ENCODE data around the gene ITGA11. TPM values are rescaled to one million over a fixed set of nuclear protein-coding genes. Genes with fewer than 3 reads are reported as not detected.

ITGA11 gene
- total and polyA plus RNA-seq, 9 donors = 1.2 to 34.5 (median 4.4) TPM

- TF ChIP-seq EP300 (IDR thresholded peaks at IDR 0.05) (no peak), CTCF (IDR thresholded peaks at IDR 0.05) (no peak), POLR2A (IDR thresholded peaks at IDR 0.05) (no peak)
- Histone ChIP-seq H3K4me3 (no peak overlapping the region), H3K9me3 (no peaks in the 10 kb centered on the region), H3K27ac (no peak overlapping the region), H3K27me3 (no peaks in the 10 kb centered on the region), H3K36me3 (no peaks in the 10 kb centered on the region), H3K4me1 (ENCODE audit: insufficient read depth) (no peaks in the 10 kb centered on the region)
- intact Hi-C loops (cut with DNase I) = no loop called here
- WGBS, 3 donors = 45 to 58% (median 53%) methylated on average over 1 of the region's 1 CpG
- DNase-seq = no peak
These were observed 18.2 kb upstream of the ITGA11 start for GRCh38 chr15:68450192-68450591.

GRCh38 chr15:68449389-68449788, 17.4 kb upstream of the ITGA11 start:
- Histone ChIP-seq H3K27ac (no peak overlapping the region), H3K9me3 (no peaks in the 10 kb centered on the region), H3K4me3 (no peak overlapping the region), H3K36me3 (no peaks in the 10 kb centered on the region), H3K27me3 (no peaks in the 10 kb centered on the region), H3K4me1 (ENCODE audit: insufficient read depth) (no peaks in the 10 kb centered on the region)
- intact Hi-C loops (cut with DNase I) = no loop called here
- 81 to 90% (median 81%) methylated on average over 6 of the region's 6 CpGs for WGBS, 3 donors
- TF ChIP-seq CTCF (IDR thresholded peaks at IDR 0.05) = no peak
- TF ChIP-seq EP300 (IDR thresholded peaks at IDR 0.05) = no peak
- TF ChIP-seq POLR2A (IDR thresholded peaks at IDR 0.05) = no peak
- DNase-seq = no peak

GRCh38 chr15:68447976-68448755, 16.2 kb upstream of the ITGA11 start:
- H3K36me3 ChIP-seq = no peaks in the 10 kb centered on the region
- H3K4me3 ChIP-seq = no peak overlapping the region
- DNase-seq = no peak
- no peak for TF ChIP-seq EP300 (IDR thresholded peaks at IDR 0.05)
- no peak for TF ChIP-seq CTCF (IDR thresholded peaks at IDR 0.05)
- TF ChIP-seq POLR2A (IDR thresholded peaks at IDR 0.05) = no peak
- 37 to 41% (median 38%) methylated on average over 2 of the region's 2 CpGs for WGBS, 3 donors
- intact Hi-C loops (cut with DNase I) = no loop called here
- H3K9me3 ChIP-seq = no peaks in the 10 kb centered on the region
- H3K27ac ChIP-seq = no peak overlapping the region
- no peaks in the 10 kb centered on the region for H3K27me3 ChIP-seq
- H3K4me1 ChIP-seq (ENCODE audit: insufficient read depth) = no peaks in the 10 kb centered on the region

- TF ChIP-seq POLR2A (IDR thresholded peaks at IDR 0.05) = no peak
- TF ChIP-seq CTCF (IDR thresholded peaks at IDR 0.05) = no peak
- no peak for TF ChIP-seq EP300 (IDR thresholded peaks at IDR 0.05)
- no peak for DNase-seq
- H3K36me3 ChIP-seq = no peaks in the 10 kb centered on the region
- H3K4me1 ChIP-seq (ENCODE audit: insufficient read depth) = no peaks in the 10 kb centered on the region
- H3K4me3 ChIP-seq = no peak overlapping the region
- intact Hi-C loops (cut with DNase I) = no loop called here
- no peaks in the 10 kb centered on the region for H3K27me3 ChIP-seq
- H3K27ac ChIP-seq = no peak overlapping the region
- WGBS, 3 donors = 92 to 100% (median 94%) methylated on average over 3 of the region's 3 CpGs
- H3K9me3 ChIP-seq = no peaks in the 10 kb centered on the region
These were observed 15.2 kb upstream of the ITGA11 start for GRCh38 chr15:68447209-68447608.

All from ovary (tissue), 9 donors.